A549 (cell line): Measurements from ENCODE around the gene SDE2. TPM values are rescaled to one million over a fixed set of nuclear protein-coding genes. Genes with fewer than 3 reads are reported as not detected.

Experiments used
- ATAC-seq, 2 experiments: fragments of 200-7000 bp in 1 of 2; fragments of >200 bp in 1 of 2; cut with Nextera tagmentation in 1 of 2; cut with Tn5 transposase in 1 of 2; 3 replicates each; pipeline versions ENCODE4 v1.8.0 to v1.9.1; 2018 to 2020; ENCODE audit warnings: mild to moderate bottlenecking in 1 of 2, moderate library complexity in 1 of 2
- CTCF ChIA-PET: fragments of 300-600 bp; sonication (Branson Sonifier 250); formaldehyde crosslinking; extraction: SDS; loops from one replicate; lab custom pipeline; 2021; ENCODE audit warnings: antibody characterized with exemption, inconsistent platforms; lab: Yijun Ruan, JAX
- POLR2A ChIA-PET: fragments of 350-600 bp; formaldehyde crosslinking; extraction: SDS; loops from one replicate; lab custom pipeline; 2021; ENCODE audit warnings: antibody characterized with exemption, inconsistent platforms; lab: Yijun Ruan, JAX
- DNase-seq, 2 experiments: peaks; one replicate each; pipeline versions ENCODE4 v3.0.0 to v3.0.0-alpha.2; 2011 to 2016; ENCODE audit warnings: low read depth in 1 of 2, low spot score in 1 of 2
- FAIRE-seq: peaks from 2 replicates; lab custom pipeline; 2011; peaks lifted over from hg19 to GRCh38; lab: Jason Lieb, UNC
- H3K27ac ChIP-seq, 2 experiments: fragments of >200 bp; sonication (Bioruptor Twin); formaldehyde crosslinking; 3 replicates each; pipeline ENCODE4 v1.5.1; 2016 to 2017
- H3K4me1 ChIP-seq: fragments of >200 bp; sonication (Bioruptor Twin); formaldehyde crosslinking; 3 replicates; pipeline ENCODE4 v1.6.1; 2016
- H3K4me2 ChIP-seq: fragments of >200 bp; sonication (Bioruptor Twin); formaldehyde crosslinking; 3 replicates; pipeline ENCODE4 v1.6.1; 2016
- H3K4me3 ChIP-seq: fragments of >200 bp; sonication (Bioruptor Twin); formaldehyde crosslinking; 3 replicates; pipeline ENCODE4 v1.5.1; 2016
- H3K9me3 ChIP-seq: fragments of >200 bp; sonication (Bioruptor Twin); formaldehyde crosslinking; 3 replicates; pipeline ENCODE4 v1.6.1; 2016
- ATOH8 ChIP-seq: fragments of 250-450 bp; sonication (Bioruptor Pico); IDR thresholded peaks from 2 replicates; pipeline ENCODE4 v1.5.0; 2020; ENCODE audit warnings: low read depth, mild to moderate bottlenecking, moderate library complexity
- BHLHE40 ChIP-seq: IDR thresholded peaks from 2 replicates; pipeline ENCODE4 v1.6.1; 2012; ENCODE audit warnings: low read depth, low read length, inconsistent platforms
- CTCF ChIP-seq: fragments of >200 bp; sonication (Bioruptor Twin); formaldehyde crosslinking; IDR thresholded peaks from 3 replicates; pipeline ENCODE4 v1.5.1; 2016
- EHF ChIP-seq: fragments of 250-450 bp; sonication (Bioruptor Pico); IDR thresholded peaks from 2 replicates; pipeline ENCODE4 v1.5.0; 2020; ENCODE audit warnings: mild to moderate bottlenecking
- EHMT2 ChIP-seq: fragments of 200-600 bp; sonication (generic); IDR thresholded peaks from 2 replicates; pipeline ENCODE4 v1.6.1; 2016; ENCODE audit warnings: antibody characterized with exemption, low read depth, mild to moderate bottlenecking, moderate library complexity
- ESRRA ChIP-seq: fragments of 150-350 bp; IDR thresholded peaks from 2 replicates; pipeline ENCODE4 v1.6.1; 2014; ENCODE audit warnings: mild to moderate bottlenecking, low read length, borderline replicate concordance
- HDAC2 ChIP-seq: fragments of 200-600 bp; sonication (generic); IDR thresholded peaks from 2 replicates; pipeline ENCODE4 v1.6.1; 2016
- HES2 ChIP-seq: fragments of >200 bp; sonication (Bioruptor Twin); formaldehyde crosslinking; IDR thresholded peaks from 2 replicates; pipeline ENCODE4 v1.6.1; 2016
- HEYL ChIP-seq: fragments of 250-450 bp; sonication (Bioruptor Pico); IDR thresholded peaks from 2 replicates; pipeline ENCODE4 v1.8.0; 2021; ENCODE audit warnings: mild to moderate bottlenecking, moderate library complexity
- HOXB13 ChIP-seq: fragments of 250-450 bp; sonication (Bioruptor Pico); IDR thresholded peaks from 2 replicates; pipeline ENCODE4 v1.5.0; 2020; ENCODE audit warnings: low read depth, mild to moderate bottlenecking, moderate library complexity
- JUN ChIP-seq, 2 experiments: fragments of >200 bp; sonication (Bioruptor Twin); formaldehyde crosslinking; IDR thresholded peaks; 2 replicates in 1 of 2; 3 replicates in 1 of 2; pipeline ENCODE4 v1.6.1; 2016 to 2017
- KDM1A ChIP-seq: fragments of 200-600 bp; sonication (generic); IDR thresholded peaks from 2 replicates; pipeline ENCODE4 v1.6.1; 2016; ENCODE audit warnings: low read depth, mild to moderate bottlenecking
- MAFK ChIP-seq: fragments of 450-650 bp; IDR thresholded peaks from 2 replicates; pipeline ENCODE4 v1.6.1; 2014; ENCODE audit not compliant: partially characterized antibody
- MAZ ChIP-seq: fragments of 150-350 bp; IDR thresholded peaks from 2 replicates; pipeline ENCODE4 v1.6.1; 2014; ENCODE audit warnings: antibody characterized with exemption, low read depth, low read length, borderline replicate concordance
- MYC ChIP-seq: IDR thresholded peaks from 2 replicates; pipeline ENCODE4 v1.6.1; 2012; ENCODE audit warnings: mild to moderate bottlenecking, inconsistent platforms, low read length, improper control_type of control experiment, borderline replicate concordance
- NFE2L2 ChIP-seq: fragments of 150-350 bp; conservative IDR thresholded peaks from 2 replicates; pipeline ENCODE4 v1.6.1; 2014; ENCODE audit warnings: low read length
- NPAS2 ChIP-seq: fragments of 250-450 bp; sonication (Bioruptor Pico); IDR thresholded peaks from 2 replicates; pipeline ENCODE4 v1.8.0; 2022; ENCODE audit warnings: mild to moderate bottlenecking, moderate library complexity, borderline replicate concordance
- PBX3 ChIP-seq: IDR thresholded peaks from 2 replicates; pipeline ENCODE4 v1.6.1; 2012
- PHF8 ChIP-seq: fragments of 200-600 bp; sonication (generic); IDR thresholded peaks from 2 replicates; pipeline ENCODE4 v1.6.1; 2016; ENCODE audit warnings: low read depth, mild to moderate bottlenecking, antibody characterized with exemption, moderate library complexity, borderline replicate concordance
- POLR2A ChIP-seq: IDR thresholded peaks from 2 replicates; pipeline ENCODE4 v1.6.1; 2012; ENCODE audit warnings: mild to moderate bottlenecking, low read length
- RAD21 ChIP-seq, 2 experiments: fragments of >200 bp in 1 of 2; sonication (Bioruptor Twin) in 1 of 2; formaldehyde crosslinking in 1 of 2; IDR thresholded peaks in 1 of 2; conservative IDR thresholded peaks in 1 of 2; 2 replicates in 1 of 2; 3 replicates in 1 of 2; pipeline ENCODE4 v1.6.1; 2012 to 2018; ENCODE audit warnings: inconsistent platforms in 1 of 2
- RCOR1 ChIP-seq: fragments of 150-350 bp; IDR thresholded peaks from 2 replicates; pipeline ENCODE4 v1.6.1; 2014; ENCODE audit warnings: antibody characterized with exemption, low read length, low read depth
- RNF2 ChIP-seq: fragments of 200-600 bp; sonication (generic); IDR thresholded peaks from 2 replicates; pipeline ENCODE4 v1.6.1; 2016; ENCODE audit warnings: low read depth, mild to moderate bottlenecking, antibody characterized with exemption, moderate library complexity, borderline replicate concordance
- SMC3 ChIP-seq: fragments of >200 bp; sonication (Bioruptor Twin); formaldehyde crosslinking; IDR thresholded peaks from 3 replicates; pipeline ENCODE4 v1.6.1; 2018; ENCODE audit warnings: inconsistent platforms
- SREBF2 ChIP-seq: fragments of 450-650 bp; IDR thresholded peaks from 2 replicates; pipeline ENCODE4 v1.6.1; 2014; ENCODE audit warnings: mild to moderate bottlenecking, moderate library complexity
- TFCP2L1 ChIP-seq: fragments of 250-450 bp; sonication (Bioruptor Pico); IDR thresholded peaks from 2 replicates; pipeline ENCODE4 v1.5.0; 2021; ENCODE audit warnings: mild to moderate bottlenecking
- ZFP36 ChIP-seq: fragments of 450-650 bp; IDR thresholded peaks from 2 replicates; pipeline ENCODE4 v1.6.1; 2014; ENCODE audit warnings: borderline replicate concordance; ENCODE audit not compliant: partially characterized antibody
- WGBS: methylation state at CpG from one replicate; pipeline ENCODE4 v1.1.6; 2017; ENCODE audit errors: missing lambda C conversion rate; 5-methylcytosine and 5-hydroxymethylcytosine counted together
- polyA plus RNA-seq, 4 experiments: library from polyadenylated mRNA; depleted of rRNA in 3 of 4; stranded (reverse); fragments of >200 nt; fragmentation: RNase III in 1 of 4; extraction: RNeasy Plus Mini Kit Qiagen cat#74134 plus additional on column Dnase treatment in 1 of 4; gene quantifications; 2 replicates in 3 of 4; 3 replicates in 1 of 4; pipeline ENCODE4 v1.2.3, GENCODE V29; 2011 to 2017

SDE2 gene
- polyA plus RNA-seq, 2 of the 4 experiments (the other 2 are of a cell fraction): 9.2 to 24.8 TPM

- TF ChIP-seq RNF2: no peak
- TF ChIP-seq BHLHE40: no peak
- no peak for TF ChIP-seq HES2
- TF ChIP-seq MAZ: no peak
- no peak for TF ChIP-seq SMC3
- TF ChIP-seq NPAS2 (CRISPR knock-in tag): no peak
- no peak for TF ChIP-seq PBX3
- no peak for TF ChIP-seq CTCF
- TF ChIP-seq ESRRA: no peak
- TF ChIP-seq MAFK: no peak
- no peak for TF ChIP-seq NFE2L2
Measured at GRCh38 chr1:226033991-226034390, 34.8 kb upstream of the SDE2 start (continued).

GRCh38 chr1:226033582-226033981 is 34.4 kb upstream of the SDE2 start:
- no peak for ATAC-seq
- FAIRE-seq: no peak
- POLR2A ChIA-PET: no interaction called here
- Histone ChIP-seq H3K4me3 (no peak overlapping the region), H3K27ac (no peak overlapping the region), H3K4me2 (no peak overlapping the region), H3K9me3 (no peaks in the 10 kb centered on the region)
- DNase-seq: no peak
- TF ChIP-seq KDM1A (no peak), MYC (no peak), ESRRA (no peak), ATOH8 (CRISPR knock-in tag) (no peak), RAD21 (conservative IDR thresholded peaks at IDR 0.05 in 1 of 2, IDR thresholded peaks at IDR 0.05 in 1 of 2) (no peak), HES2 (no peak), HOXB13 (CRISPR knock-in tag) (no peak), PHF8 (no peak), ZFP36 (no peak), POLR2A (no peak), JUN (IDR thresholded peaks at IDR 0.05) (no peak), SREBF2 (no peak), HDAC2 (no peak), EHF (CRISPR knock-in tag) (no peak), EHMT2 (no peak), HEYL (no peak), NFE2L2 (no peak), PBX3 (no peak), RCOR1 (no peak), TFCP2L1 (CRISPR knock-in tag) (no peak)
- TF ChIP-seq, all 56 proteins: peak for 0
- 84% methylated on average over 4 of the region's 4 CpGs for WGBS
- CTCF ChIA-PET: interaction anchor here (1.7 to 2.9 kb wide), 2 partner anchors 12 to 31 kb away, joined by 7 to 9 read pairs; no protein-coding TSS in a partner anchor
- no peaks in the 10 kb centered on the region for H3K4me1 ChIP-seq
